Smooth muscle cell (in vitro differentiated cells): ENCODE measurements around the gene KRTAP3-2. TPM values are rescaled to one million over a fixed set of nuclear protein-coding genes. Genes with fewer than 3 reads are reported as not detected.

Experiments used
- DNase-seq: peaks from one replicate; lab custom pipeline; 2025; ENCODE audit not compliant: unreplicated experiment; lab: John Stamatoyannopoulos, UW
- H2AFZ ChIP-seq: fragments of 200-600 bp; sonication (generic); 2 replicates; pipeline ENCODE4 v1.6.0; 2016; ENCODE audit warnings: antibody characterized with exemption, low read depth, mild to moderate bottlenecking
- H3F3A ChIP-seq: fragments of 200-600 bp; sonication (generic); 2 replicates; pipeline ENCODE4 v1.6.0; 2017; ENCODE audit warnings: antibody characterized with exemption, low read depth
- H3K27ac ChIP-seq: fragments of 200-600 bp; sonication (generic); 2 replicates; pipeline ENCODE4 v1.5.1; 2016; ENCODE audit warnings: low read depth, mild to moderate bottlenecking
- H3K27me3 ChIP-seq: fragments of 200-600 bp; sonication (generic); 2 replicates; pipeline ENCODE4 v1.6.1; 2016; ENCODE audit warnings: low read depth, mild to moderate bottlenecking
- H3K36me3 ChIP-seq: fragments of 200-600 bp; sonication (generic); 2 replicates; pipeline ENCODE4 v1.5.1; 2016; ENCODE audit warnings: low read depth
- H3K4me1 ChIP-seq: fragments of 200-600 bp; sonication (generic); 2 replicates; pipeline ENCODE4 v1.5.1; 2016; ENCODE audit warnings: low read depth
- H3K4me2 ChIP-seq: fragments of 200-600 bp; sonication (generic); 2 replicates; pipeline ENCODE4 v1.6.0; 2016; ENCODE audit warnings: mild to moderate bottlenecking
- H3K4me3 ChIP-seq: fragments of 200-600 bp; sonication (generic); 2 replicates; pipeline ENCODE4 v1.5.1; 2016; ENCODE audit warnings: mild to moderate bottlenecking
- H3K79me2 ChIP-seq: fragments of 200-600 bp; sonication (generic); 2 replicates; pipeline ENCODE4 v1.6.0; 2016; ENCODE audit warnings: low read depth, mild to moderate bottlenecking
- H3K9ac ChIP-seq: fragments of 200-600 bp; sonication (generic); 2 replicates; pipeline ENCODE4 v1.6.0; 2016; ENCODE audit warnings: low read depth
- H3K9me3 ChIP-seq: fragments of 200-600 bp; sonication (generic); replicated peaks from 2 replicates; pipeline ENCODE4 v1.5.1; 2016; ENCODE audit warnings: low read depth
- H4K20me1 ChIP-seq: fragments of 200-600 bp; sonication (generic); 2 replicates; pipeline ENCODE4 v1.6.0; 2016; ENCODE audit warnings: low read depth
- WGBS: methylation state at CpG from one replicate; pipeline ENCODE4 v1.1.7; 2016; ENCODE audit warnings: low lambda C conversion rate; 5-methylcytosine and 5-hydroxymethylcytosine counted together
- polyA plus RNA-seq: library from polyadenylated mRNA; unstranded; fragments of >200 nt; fragmentation: Nextera tagmentation; extraction: Ambion mirVana; gene quantifications from 2 replicates; pipeline ENCODE4 v1.2.1, GENCODE V29; 2016
- total RNA-seq: library from RNA; depleted of rRNA; stranded (reverse); fragments of >200 nt; gene quantifications from 2 replicates; pipeline ENCODE4 v1.2.3, GENCODE V29; 2014
- TF ChIP-seq, protein P1 (sequence below): fragments of 200-600 bp; sonication (generic); IDR thresholded peaks from 2 replicates; pipeline ENCODE4 v1.5.1; 2017; ENCODE audit warnings: borderline replicate concordance, mild to moderate bottlenecking, antibody characterized with exemption; ENCODE audit not compliant: insufficient read depth, poor library complexity, severe bottlenecking

The KRTAP3-2 gene
- total and polyA plus RNA-seq, 2 experiments from 2014 or later, result not detected

DNA sequence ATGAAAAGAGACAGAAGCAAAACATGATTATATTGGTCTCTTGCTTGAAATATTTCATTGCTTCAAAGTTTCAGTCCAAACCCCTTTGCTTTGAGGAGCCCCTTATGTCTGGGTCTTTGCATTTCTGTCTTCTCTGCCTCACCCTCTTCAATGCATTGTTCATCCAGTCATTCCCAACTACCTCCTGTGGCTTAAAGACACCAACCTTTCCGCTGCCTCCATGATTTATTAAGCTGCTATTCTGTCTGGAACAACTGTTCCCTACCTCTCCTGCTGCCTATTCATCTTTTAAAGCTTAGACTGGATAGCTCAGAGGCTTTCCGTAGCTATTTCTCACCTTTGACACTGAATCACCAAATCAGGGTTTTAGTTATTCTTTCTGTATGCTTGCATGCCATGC lies 2.3 kb downstream of the KRTAP3-2 start:
- Histone ChIP-seq H3K27ac (no peak overlapping the region), H4K20me1 (no peaks in the 10 kb centered on the region), H3K9me3 (no peaks in the 10 kb centered on the region), H3K27me3 (peaks cover 19% of the 10 kb centered on the region), H3K36me3 (no peaks in the 10 kb centered on the region), H3K9ac (no peak overlapping the region), H3K4me1 (no peaks in the 10 kb centered on the region), H3F3A (no peaks in the 10 kb centered on the region), H3K79me2 (no peaks in the 10 kb centered on the region), H3K4me2 (no peak overlapping the region), H2AFZ (no peak overlapping the region), H3K4me3 (no peak overlapping the region)
- TF ChIP-seq, protein P1, sequence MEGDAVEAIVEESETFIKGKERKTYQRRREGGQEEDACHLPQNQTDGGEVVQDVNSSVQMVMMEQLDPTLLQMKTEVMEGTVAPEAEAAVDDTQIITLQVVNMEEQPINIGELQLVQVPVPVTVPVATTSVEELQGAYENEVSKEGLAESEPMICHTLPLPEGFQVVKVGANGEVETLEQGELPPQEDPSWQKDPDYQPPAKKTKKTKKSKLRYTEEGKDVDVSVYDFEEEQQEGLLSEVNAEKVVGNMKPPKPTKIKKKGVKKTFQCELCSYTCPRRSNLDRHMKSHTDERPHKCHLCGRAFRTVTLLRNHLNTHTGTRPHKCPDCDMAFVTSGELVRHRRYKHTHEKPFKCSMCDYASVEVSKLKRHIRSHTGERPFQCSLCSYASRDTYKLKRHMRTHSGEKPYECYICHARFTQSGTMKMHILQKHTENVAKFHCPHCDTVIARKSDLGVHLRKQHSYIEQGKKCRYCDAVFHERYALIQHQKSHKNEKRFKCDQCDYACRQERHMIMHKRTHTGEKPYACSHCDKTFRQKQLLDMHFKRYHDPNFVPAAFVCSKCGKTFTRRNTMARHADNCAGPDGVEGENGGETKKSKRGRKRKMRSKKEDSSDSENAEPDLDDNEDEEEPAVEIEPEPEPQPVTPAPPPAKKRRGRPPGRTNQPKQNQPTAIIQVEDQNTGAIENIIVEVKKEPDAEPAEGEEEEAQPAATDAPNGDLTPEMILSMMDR, result no peak
- no peak for DNase-seq
- WGBS, result 77% methylated on average over 2 of the region's 2 CpGs

DNA sequence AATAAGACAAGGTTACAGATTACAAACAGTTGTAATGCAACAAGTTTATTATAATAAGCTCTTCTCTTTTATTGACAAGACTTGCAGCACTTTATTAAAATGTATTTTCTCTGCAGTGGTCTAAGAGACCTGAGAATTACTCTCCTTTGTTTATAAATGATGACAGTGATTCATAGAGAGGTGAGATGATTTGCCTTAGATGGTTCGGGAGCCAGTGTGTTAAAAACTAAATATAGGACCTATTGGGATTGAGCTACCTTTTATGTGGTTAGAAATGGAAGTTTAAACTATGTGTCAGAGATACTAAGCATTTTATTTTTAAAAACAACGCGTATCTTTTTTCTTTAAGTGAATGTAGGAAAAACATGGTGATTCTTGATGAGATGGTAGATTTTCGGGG lies 2.9 kb downstream of the KRTAP3-2 start:
- Histone ChIP-seq H3K9ac (no peak overlapping the region), H4K20me1 (no peaks in the 10 kb centered on the region), H3K79me2 (no peaks in the 10 kb centered on the region), H3K36me3 (no peaks in the 10 kb centered on the region), H3K4me2 (no peak overlapping the region), H3K9me3 (no peaks in the 10 kb centered on the region), H3K27ac (no peak overlapping the region), H3F3A (no peaks in the 10 kb centered on the region), H3K4me3 (no peak overlapping the region), H3K4me1 (no peaks in the 10 kb centered on the region), H2AFZ (no peak overlapping the region), H3K27me3 (peaks cover 19% of the 10 kb centered on the region)
- 73% methylated on average over 4 of the region's 4 CpGs for WGBS
- DNase-seq, result no peak
- TF ChIP-seq, protein P1, result no peak

GRCh38 chr17:40995116-40995515 lies 4.6 kb downstream of the KRTAP3-2 start:
- no peak overlapping the region for H2AFZ ChIP-seq
- H3K36me3 ChIP-seq, result no peaks in the 10 kb centered on the region
- H3K9me3 ChIP-seq, result no peaks in the 10 kb centered on the region
- no peak for DNase-seq
- H3K4me2 ChIP-seq, result no peak overlapping the region
- no peak overlapping the region for H3K27ac ChIP-seq
- H3K9ac ChIP-seq, result no peak overlapping the region
- H3F3A ChIP-seq, result no peaks in the 10 kb centered on the region
- WGBS, result 0% methylated on average over 1 of the region's 1 CpG
- TF ChIP-seq, protein P1, result no peak
- no peaks in the 10 kb centered on the region for H4K20me1 ChIP-seq
- H3K79me2 ChIP-seq, result no peaks in the 10 kb centered on the region
- no peak overlapping the region for H3K4me3 ChIP-seq
- H3K4me1 ChIP-seq, result no peaks in the 10 kb centered on the region
- peaks cover 19% of the 10 kb centered on the region for H3K27me3 ChIP-seq

DNA sequence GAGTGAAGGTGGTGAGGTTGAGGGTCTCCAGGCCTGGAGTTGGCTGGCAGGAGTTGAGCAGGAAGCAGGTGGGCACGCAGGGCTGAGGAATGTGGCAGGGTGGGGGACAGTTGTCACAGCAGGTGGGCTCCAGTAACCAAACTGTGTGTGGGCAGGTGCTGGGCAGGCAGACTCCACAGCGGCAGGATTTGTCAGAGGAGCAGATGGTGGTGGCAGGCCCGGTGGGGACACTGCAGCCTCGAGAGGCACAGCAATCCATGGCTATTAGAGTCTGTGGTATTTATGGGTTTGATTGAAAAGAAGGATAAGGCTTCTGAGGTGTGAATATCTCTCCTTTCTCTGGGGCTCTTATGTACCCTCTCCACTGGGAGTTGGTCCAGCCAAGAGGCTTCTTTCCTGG lies 5.9 kb downstream of the KRTAP3-2 start, which contains the start of gene KRTAP3-3:
KRTAP3-3 (minus strand) TSS at position 326 of the 400 bp plus-strand sequence; CDS start at position 259, 67 bp downstream.
- no peaks in the 10 kb centered on the region for H3K4me1 ChIP-seq
- TF ChIP-seq, protein P1, result no peak
- H3K9ac ChIP-seq, result no peak within 1 kb of the TSS
- peaks cover 19% of the 10 kb centered on the region for H3K27me3 ChIP-seq
- H3K4me3 ChIP-seq, result no peak within 1 kb of the TSS
- WGBS, result 50% methylated on average over 4 of the region's 4 CpGs
- no peaks in the 10 kb centered on the region for H3K9me3 ChIP-seq
- no peak within 1 kb of the TSS for H2AFZ ChIP-seq
- H3K27ac ChIP-seq, result no peak within 1 kb of the TSS
- H3F3A ChIP-seq, result no peaks in the 10 kb centered on the region
- no peaks in the 10 kb centered on the region for H3K36me3 ChIP-seq
- H4K20me1 ChIP-seq, result no peaks in the 10 kb centered on the region
- no peak within 1 kb of the TSS for H3K4me2 ChIP-seq
- H3K79me2 ChIP-seq, result no peaks in the 10 kb centered on the region
- DNase-seq, result no peak
